CD4-positive, alpha-beta T cell treated with Interleukin-6 at 100 ng/mL for 8 hours (primary cell): ENCODE results near the gene CRYL1.

Experiments used
- DNase-seq: peaks from one replicate; pipeline ENCODE4 v3.0.0-alpha.2; 2020; ENCODE audit warnings: mixed read lengths, low spot score

The CRYL1 gene

GRCh38 chr13:20370815-20371421, 154.7 kb downstream of the CRYL1 start:
- no peak for DNase-seq

GRCh38 chr13:20369886-20370361, 155.7 kb downstream of the CRYL1 start:
- no peak for DNase-seq

GRCh38 chr13:20366056-20366455, 159.6 kb downstream of the CRYL1 start:
- DNase-seq = no peak

- DNase-seq = no peak
Observed at GRCh38 chr13:20363603-20364002, 162.1 kb downstream of the CRYL1 start.

GRCh38 chr13:20363172-20363571, 162.5 kb downstream of the CRYL1 start:
- DNase-seq = no peak

- no peak for DNase-seq
Observed at GRCh38 chr13:20362484-20363041, 163.1 kb downstream of the CRYL1 start.

GRCh38 chr13:20360835-20361412, 164.7 kb downstream of the CRYL1 start:
- no peak for DNase-seq

GRCh38 chr13:20360041-20360491, 165.6 kb downstream of the CRYL1 start:
- DNase-seq = no peak

- no peak for DNase-seq
Observed at GRCh38 chr13:20359335-20359734, 166.3 kb downstream of the CRYL1 start.

- DNase-seq = no peak
Observed at GRCh38 chr13:20358022-20358421, 167.6 kb downstream of the CRYL1 start.

GRCh38 chr13:20356444-20356843, 169.2 kb downstream of the CRYL1 start:
- no peak for DNase-seq

GRCh38 chr13:20354722-20355121, 170.9 kb downstream of the CRYL1 start:
- no peak for DNase-seq

GRCh38 chr13:20353973-20354372, 171.7 kb downstream of the CRYL1 start:
- DNase-seq = no peak
